ENCODE results near the gene CD1D.

- TF ChIP-seq, protein P1, sequence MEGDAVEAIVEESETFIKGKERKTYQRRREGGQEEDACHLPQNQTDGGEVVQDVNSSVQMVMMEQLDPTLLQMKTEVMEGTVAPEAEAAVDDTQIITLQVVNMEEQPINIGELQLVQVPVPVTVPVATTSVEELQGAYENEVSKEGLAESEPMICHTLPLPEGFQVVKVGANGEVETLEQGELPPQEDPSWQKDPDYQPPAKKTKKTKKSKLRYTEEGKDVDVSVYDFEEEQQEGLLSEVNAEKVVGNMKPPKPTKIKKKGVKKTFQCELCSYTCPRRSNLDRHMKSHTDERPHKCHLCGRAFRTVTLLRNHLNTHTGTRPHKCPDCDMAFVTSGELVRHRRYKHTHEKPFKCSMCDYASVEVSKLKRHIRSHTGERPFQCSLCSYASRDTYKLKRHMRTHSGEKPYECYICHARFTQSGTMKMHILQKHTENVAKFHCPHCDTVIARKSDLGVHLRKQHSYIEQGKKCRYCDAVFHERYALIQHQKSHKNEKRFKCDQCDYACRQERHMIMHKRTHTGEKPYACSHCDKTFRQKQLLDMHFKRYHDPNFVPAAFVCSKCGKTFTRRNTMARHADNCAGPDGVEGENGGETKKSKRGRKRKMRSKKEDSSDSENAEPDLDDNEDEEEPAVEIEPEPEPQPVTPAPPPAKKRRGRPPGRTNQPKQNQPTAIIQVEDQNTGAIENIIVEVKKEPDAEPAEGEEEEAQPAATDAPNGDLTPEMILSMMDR (conservative IDR thresholded peaks at IDR 0.05) = no peak
- no peak for TF ChIP-seq ZFX (IDR thresholded peaks at IDR 0.05)
Measured at GRCh38 chr1:158185770-158186169, 5.1 kb downstream of the CD1D start.

Data from C4-2B (cell line).